Keratinocyte (primary cell): Measurements from ENCODE around the gene CACNA1B. TPM values are rescaled to one million over a fixed set of nuclear protein-coding genes. Genes with fewer than 3 reads are reported as not detected.

ENCODE experiments used
- DNase-seq: peaks from one replicate; pipeline ENCODE4 v3.0.0-alpha.2; 2011; ENCODE audit warnings: low read depth, missing footprints, low spot score
- FAIRE-seq: peaks from 2 replicates; lab custom pipeline; 2011; peaks lifted over from hg19 to GRCh38; lab: Jason Lieb, UNC
- H2AFZ ChIP-seq: 2 replicates; pipeline ENCODE4 v1.6.0; 2012; ENCODE audit warnings: low read length, control low read depth, inconsistent platforms; ENCODE audit not compliant: control insufficient read depth
- H3K27ac ChIP-seq: 2 replicates; pipeline ENCODE4 v1.5.1; 2011; ENCODE audit warnings: low read length; ENCODE audit not compliant: control insufficient read depth, insufficient read depth
- H3K27me3 ChIP-seq: 3 replicates; pipeline ENCODE4 v1.6.0; 2011; ENCODE audit warnings: low read length; ENCODE audit not compliant: control insufficient read depth, insufficient read depth; ENCODE audit errors: extremely low read depth
- H3K36me3 ChIP-seq, 2 experiments: 2 replicates in 1 of 2; 3 replicates in 1 of 2; pipeline ENCODE4 v1.5.1; 2011; ENCODE audit warnings: low read length in 2 of 2, mild to moderate bottlenecking in 1 of 2; ENCODE audit not compliant: control insufficient read depth in 2 of 2, insufficient read depth in 2 of 2; ENCODE audit errors: extremely low read depth in 1 of 2
- H3K4me1 ChIP-seq: 3 replicates; pipeline ENCODE4 v1.5.1; 2011; ENCODE audit warnings: low read length; ENCODE audit not compliant: control insufficient read depth, insufficient read depth; ENCODE audit errors: extremely low read depth
- H3K4me2 ChIP-seq: 3 replicates; pipeline ENCODE4 v1.6.0; 2011; ENCODE audit warnings: low read depth, low read length; ENCODE audit not compliant: control insufficient read depth, insufficient read depth; ENCODE audit errors: extremely low read depth
- H3K4me3 ChIP-seq, 3 experiments: fragments of 200-600 bp in 1 of 3; sonication (generic) in 1 of 3; 2 replicates in 2 of 3; 3 replicates in 1 of 3; pipeline ENCODE4 v1.5.1; 2011 to 2016; ENCODE audit warnings: low read length in 3 of 3, mild to moderate bottlenecking in 3 of 3, control low read depth in 2 of 3, inconsistent platforms in 1 of 3, low read depth in 1 of 3, mixed read lengths in 1 of 3, mixed run types in 1 of 3, moderate library complexity in 1 of 3; ENCODE audit not compliant: control insufficient read depth in 2 of 3, insufficient read depth in 2 of 3; ENCODE audit errors: extremely low read depth in 1 of 3
- H3K79me2 ChIP-seq: 2 replicates; pipeline ENCODE4 v1.6.0; 2012; ENCODE audit warnings: low read length; ENCODE audit not compliant: control insufficient read depth, insufficient read depth
- H3K9ac ChIP-seq: 3 replicates; pipeline ENCODE4 v1.6.0; 2011; ENCODE audit warnings: low read length; ENCODE audit not compliant: control insufficient read depth, insufficient read depth; ENCODE audit errors: extremely low read depth
- H3K9me1 ChIP-seq: 3 replicates; pipeline ENCODE4 v1.6.0; 2011; ENCODE audit warnings: low read length; ENCODE audit not compliant: control insufficient read depth, insufficient read depth; ENCODE audit errors: extremely low read depth
- H3K9me3 ChIP-seq: 2 replicates; pipeline ENCODE4 v1.5.1; 2012; ENCODE audit warnings: low read depth, low read length; ENCODE audit not compliant: control insufficient read depth
- H4K20me1 ChIP-seq: 3 replicates; pipeline ENCODE4 v1.6.0; 2011; ENCODE audit warnings: low read length; ENCODE audit not compliant: control insufficient read depth, insufficient read depth; ENCODE audit errors: extremely low read depth
- EZH2 ChIP-seq: IDR thresholded peaks from one replicate; pipeline ENCODE4 v1.6.1; 2012; ENCODE audit warnings: inconsistent platforms, mild to moderate bottlenecking, low read length, moderate library complexity
- dilution Hi-C: fragments of 300-500 bp; cut with MboI; formaldehyde crosslinking; loops from one replicate; pipeline ENCODE4 v1.7.0; 2020; ENCODE audit warnings: low sequenced_read_pairs; ENCODE audit not compliant: extremely low pct_ligation_motif_present
- polyA plus RNA-seq, 5 experiments: library from polyadenylated mRNA; depleted of rRNA in 3 of 5; stranded (reverse) in 3 of 5; stranded (forward) in 1 of 5; unstranded in 1 of 5; fragments of >200 nt; gene quantifications; 1 replicate in 1 of 5; 2 replicates in 3 of 5; 3 replicates in 1 of 5; pipeline versions ENCODE4 v1.2.1 to v1.2.3, GENCODE V29; 2011 to 2012; ENCODE audit warnings: missing spikeins in 2 of 5, low read depth in 1 of 5, low replicate concordance in 1 of 5
- TF ChIP-seq, protein P1 (sequence below), 3 experiments: IDR thresholded peaks in 1 of 3; conservative IDR thresholded peaks in 1 of 3; optimal IDR thresholded peaks in 1 of 3; 2 replicates in 2 of 3; 3 replicates in 1 of 3; pipeline versions ENCODE3 to v1.5.1; 2011; ENCODE audit warnings: low read length in 3 of 3, mild to moderate bottlenecking in 3 of 3, moderate library complexity in 2 of 3, control low read depth in 1 of 3, inconsistent platforms in 1 of 3; ENCODE audit not compliant: insufficient read depth in 2 of 3; ENCODE audit errors: extremely low read depth in 1 of 3

CACNA1B gene
- polyA plus RNA-seq, 1 donor (not counting 4 experiments of a cell fraction or from before 2014, with no cell fraction given): 0.01 TPM

- H3K79me2 ChIP-seq: no peaks in the 10 kb centered on the region
- TF ChIP-seq EZH2: no peak
- TF ChIP-seq, protein P1, sequence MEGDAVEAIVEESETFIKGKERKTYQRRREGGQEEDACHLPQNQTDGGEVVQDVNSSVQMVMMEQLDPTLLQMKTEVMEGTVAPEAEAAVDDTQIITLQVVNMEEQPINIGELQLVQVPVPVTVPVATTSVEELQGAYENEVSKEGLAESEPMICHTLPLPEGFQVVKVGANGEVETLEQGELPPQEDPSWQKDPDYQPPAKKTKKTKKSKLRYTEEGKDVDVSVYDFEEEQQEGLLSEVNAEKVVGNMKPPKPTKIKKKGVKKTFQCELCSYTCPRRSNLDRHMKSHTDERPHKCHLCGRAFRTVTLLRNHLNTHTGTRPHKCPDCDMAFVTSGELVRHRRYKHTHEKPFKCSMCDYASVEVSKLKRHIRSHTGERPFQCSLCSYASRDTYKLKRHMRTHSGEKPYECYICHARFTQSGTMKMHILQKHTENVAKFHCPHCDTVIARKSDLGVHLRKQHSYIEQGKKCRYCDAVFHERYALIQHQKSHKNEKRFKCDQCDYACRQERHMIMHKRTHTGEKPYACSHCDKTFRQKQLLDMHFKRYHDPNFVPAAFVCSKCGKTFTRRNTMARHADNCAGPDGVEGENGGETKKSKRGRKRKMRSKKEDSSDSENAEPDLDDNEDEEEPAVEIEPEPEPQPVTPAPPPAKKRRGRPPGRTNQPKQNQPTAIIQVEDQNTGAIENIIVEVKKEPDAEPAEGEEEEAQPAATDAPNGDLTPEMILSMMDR (optimal IDR thresholded peaks at IDR 0.05 in 1 of 3, IDR thresholded peaks at IDR 0.05 in 1 of 3, conservative IDR thresholded peaks at IDR 0.05 in 1 of 3; ENCODE audit: extremely low read depth in 1 of 3, insufficient read depth in 2 of 3, low read length in 3 of 3): no peak
- no peaks in the 10 kb centered on the region for H3K9me1 ChIP-seq
- no peak overlapping the region for H3K4me3 ChIP-seq
- H3K4me1 ChIP-seq: no peaks in the 10 kb centered on the region
- dilution Hi-C loops: no loop called here
- no peak for DNase-seq
- no peak overlapping the region for H3K4me2 ChIP-seq
- H4K20me1 ChIP-seq: no peaks in the 10 kb centered on the region
- H3K27ac ChIP-seq: no peak overlapping the region
- no peak overlapping the region for H2AFZ ChIP-seq
- no peak for FAIRE-seq
- H3K36me3 ChIP-seq: no peaks in the 10 kb centered on the region
- no peak overlapping the region for H3K9ac ChIP-seq
- H3K9me3 ChIP-seq: no peaks in the 10 kb centered on the region
- no peaks in the 10 kb centered on the region for H3K27me3 ChIP-seq
These were observed 39.5 kb downstream of the CACNA1B start for GRCh38 chr9:137917116-137917515.

- DNase-seq (no peak), FAIRE-seq (no peak)
- Histone ChIP-seq H2AFZ (no peak overlapping the region), H3K79me2 (no peaks in the 10 kb centered on the region), H4K20me1 (no peaks in the 10 kb centered on the region), H3K27me3 (no peaks in the 10 kb centered on the region), H3K36me3 (no peaks in the 10 kb centered on the region), H3K4me1 (no peaks in the 10 kb centered on the region), H3K9ac (no peak overlapping the region), H3K27ac (no peak overlapping the region), H3K9me3 (no peaks in the 10 kb centered on the region), H3K9me1 (no peaks in the 10 kb centered on the region), H3K4me2 (no peak overlapping the region), H3K4me3 (no peak overlapping the region)
- dilution Hi-C loops: no loop called here
- TF ChIP-seq EZH2: no peak
- TF ChIP-seq, protein P1 (optimal IDR thresholded peaks at IDR 0.05 in 1 of 3, IDR thresholded peaks at IDR 0.05 in 1 of 3, conservative IDR thresholded peaks at IDR 0.05 in 1 of 3; ENCODE audit: extremely low read depth in 1 of 3, insufficient read depth in 2 of 3, low read length in 3 of 3): no peak
These were observed 40.2 kb downstream of the CACNA1B start for GRCh38 chr9:137917795-137918194.
